HepG2 (cell line): Measurements from ENCODE around the gene U2AF1L4. TPM values are rescaled to one million over a fixed set of nuclear protein-coding genes. Genes with fewer than 3 reads are reported as not detected.

Experiments used
- ATAC-seq: fragments of 200-7000 bp; cut with Tn5 transposase; 3 replicates; pipeline ENCODE4 v1.9.1; 2020; ENCODE audit warnings: mild to moderate bottlenecking, moderate library complexity
- BruUV-seq: library from RNA; stranded (reverse); fragments of 400-500 nt; replicated peaks from 2 replicates; lab custom pipeline; 2021; lab: Mats Ljungman, UMichigan
- CTCF ChIA-PET: fragments of 300-600 bp; formaldehyde crosslinking; extraction: SDS; loops from one replicate; lab custom pipeline; 2021; ENCODE audit warnings: low total read pairs, inconsistent platforms, low intra/inter-chr PET ratio; lab: Yijun Ruan, JAX
- POLR2A ChIA-PET: fragments of 350-600 bp; sonication (Branson Sonifier 250); formaldehyde crosslinking; loops from one replicate; lab custom pipeline; 2020; ENCODE audit warnings: antibody characterized with exemption, inconsistent platforms; lab: Yijun Ruan, JAX
- DNase-seq: peaks from one replicate; pipeline ENCODE4 v3.0.0-alpha.2; 2015; ENCODE audit warnings: low spot score
- FAIRE-seq: peaks from 3 replicates; lab custom pipeline; 2011; peaks lifted over from hg19 to GRCh38; lab: Jason Lieb, UNC
- H2AFZ ChIP-seq: one replicate; pipeline ENCODE4 v1.6.1; 2011; ENCODE audit warnings: low read length, inconsistent platforms
- H3K27ac ChIP-seq: fragments of 300-600 bp; 3 replicates; pipeline ENCODE4 v1.8.0; 2011; ENCODE audit warnings: mixed run types, mild to moderate bottlenecking, mixed read lengths, low read length, inconsistent platforms; ENCODE audit not compliant: insufficient read depth; ENCODE audit errors: extremely low read length
- H3K27me3 ChIP-seq, 2 experiments: fragments of 200-600 bp in 1 of 2; 2 replicates in 1 of 2; 3 replicates in 1 of 2; pipeline versions ENCODE4 v1.6.0 to v1.8.0; 2011; ENCODE audit warnings: low read length in 2 of 2, mild to moderate bottlenecking in 2 of 2, moderate library complexity in 2 of 2, inconsistent platforms in 1 of 2; ENCODE audit not compliant: insufficient read depth in 2 of 2, control insufficient read depth in 1 of 2
- H3K36me3 ChIP-seq, 2 experiments: fragments of 200-600 bp in 1 of 2; replicated peaks in 1 of 2; 2 replicates in 1 of 2; 3 replicates in 1 of 2; pipeline versions ENCODE4 v1.5.1 to v1.8.0; 2011; ENCODE audit warnings: low read length in 2 of 2, inconsistent platforms in 1 of 2; ENCODE audit not compliant: insufficient read depth in 2 of 2, control insufficient read depth in 1 of 2
- H3K4me1 ChIP-seq: 2 replicates; pipeline ENCODE4 v1.5.1; 2012; ENCODE audit warnings: low read length, inconsistent platforms; ENCODE audit not compliant: insufficient read depth
- H3K4me2 ChIP-seq: 2 replicates; pipeline ENCODE4 v1.6.0; 2011; ENCODE audit warnings: low read depth, low read length, inconsistent platforms
- H3K4me3 ChIP-seq, 3 experiments: fragments of 200-600 bp in 1 of 3; sonication (generic), shearing (Covaris generic) in 1 of 3; replicated peaks in 1 of 3; 2 replicates each; pipeline ENCODE4 v1.5.1; 2011 to 2016; ENCODE audit warnings: low read length in 3 of 3, inconsistent platforms in 2 of 3, low read depth in 2 of 3, mild to moderate bottlenecking in 2 of 3, control low read depth in 1 of 3, mixed read lengths in 1 of 3; ENCODE audit not compliant: insufficient read depth in 1 of 3
- H3K79me2 ChIP-seq: one replicate; pipeline ENCODE4 v1.6.1; 2011; ENCODE audit warnings: low read length, inconsistent platforms; ENCODE audit not compliant: insufficient read depth
- H3K9ac ChIP-seq: 2 replicates; pipeline ENCODE4 v1.6.0; 2011; ENCODE audit warnings: mild to moderate bottlenecking, low read depth, low read length, inconsistent platforms; ENCODE audit not compliant: insufficient read depth
- H3K9me3 ChIP-seq: 2 replicates; pipeline ENCODE4 v1.5.1; 2012; ENCODE audit warnings: mild to moderate bottlenecking, low read length
- H4K20me1 ChIP-seq: 2 replicates; pipeline ENCODE4 v1.6.0; 2011; ENCODE audit warnings: inconsistent platforms, mild to moderate bottlenecking, low read length, moderate library complexity; ENCODE audit not compliant: insufficient read depth
- ISX ChIP-seq: sonication (generic); formaldehyde crosslinking; conservative IDR thresholded peaks from 2 replicates; pipeline ENCODE4 v1.5.0; 2020; ENCODE audit warnings: missing genetic modification reagents
- NFYB ChIP-seq: sonication (generic); formaldehyde crosslinking; IDR thresholded peaks from 2 replicates; pipeline ENCODE4 v1.4.0; 2020; ENCODE audit warnings: missing genetic modification reagents
- REST ChIP-seq, 2 experiments: IDR thresholded peaks; 2 replicates each; pipeline ENCODE4 v1.6.1; 2011 to 2012; ENCODE audit warnings: low read length in 2 of 2, borderline replicate concordance in 1 of 2, low read depth in 1 of 2, mild to moderate bottlenecking in 1 of 2, moderate library complexity in 1 of 2
- SIN3B ChIP-seq: fragments of 150-350 bp; IDR thresholded peaks from 2 replicates; pipeline ENCODE4 v1.6.1; 2014; ENCODE audit warnings: low read length
- ZBTB43 ChIP-seq: sonication (generic); formaldehyde crosslinking; conservative IDR thresholded peaks from 2 replicates; pipeline ENCODE4 v1.4.0; 2020; ENCODE audit warnings: missing genetic modification reagents
- ZNF468 ChIP-seq: sonication (generic); formaldehyde crosslinking; IDR thresholded peaks from 2 replicates; pipeline ENCODE4 v1.8.0; 2022; ENCODE audit warnings: mild to moderate bottlenecking, moderate library complexity, missing genetic modification reagents
- ZNF790 ChIP-seq: sonication (generic); formaldehyde crosslinking; IDR thresholded peaks from 2 replicates; pipeline ENCODE4 v1.8.0; 2022; ENCODE audit warnings: missing genetic modification reagents, mild to moderate bottlenecking, borderline replicate concordance
- WGBS: methylation state at CpG from one replicate; pipeline ENCODE4 v1.1.6; 2017; ENCODE audit warnings: low lambda C conversion rate; 5-methylcytosine and 5-hydroxymethylcytosine counted together
- in situ Hi-C: cut with HindIII; loops from 2 replicates; pipeline ENCODE4 v1.10.0; 2017; ENCODE audit warnings: low pct_unique_long_range_greater_than_20kb; ENCODE audit not compliant: extremely low pct_ligation_motif_present
- intact Hi-C: fragments of 100-400 bp; cut with micrococcal nuclease; formaldehyde crosslinking; loops from one replicate; pipeline ENCODE4 v1.10.0; 2022; ENCODE audit not compliant: unreplicated experiment
- polyA plus RNA-seq, 8 experiments: library from polyadenylated mRNA; depleted of rRNA in 3 of 8; stranded (reverse) in 7 of 8; unstranded in 1 of 8; fragments of >200 nt; fragmentation: Illumina TruSeq in 4 of 8; extraction: Trizol in 4 of 8; gene quantifications; 2 replicates each; pipeline versions ENCODE4 v1.2.1 to v1.2.3, GENCODE V29; 2011 to 2016; ENCODE audit warnings: low read depth in 4 of 8, missing spikeins in 1 of 8, mixed read lengths in 1 of 8; ENCODE audit not compliant: insufficient read depth in 1 of 8
- total RNA-seq, 5 experiments: library from RNA; depleted of rRNA; stranded (reverse); fragments of >200 nt; fragmentation: Illumina TruSeq; extraction: Trizol; gene quantifications; 2 replicates each; pipeline ENCODE4 v1.2.3, GENCODE V29; 2016; ENCODE audit warnings: low read depth in 1 of 5
- TF ChIP-seq, protein P1 (sequence below), 2 experiments: fragments of 450-650 bp in 1 of 2; sonication (generic) in 1 of 2; formaldehyde crosslinking in 1 of 2; IDR thresholded peaks; 2 replicates each; pipeline versions ENCODE4 v1.6.1 to v1.8.0; 2016 to 2022; ENCODE audit warnings: antibody characterized with exemption in 1 of 2, mild to moderate bottlenecking in 1 of 2, missing genetic modification reagents in 1 of 2

The U2AF1L4 gene
- total and polyA plus RNA-seq, 2 of the 13 experiments (the other 11 are each of a cell fraction or from before 2014, with no cell fraction given) = 7.9 to 15.4 TPM

GRCh38 chr19:35704218-35704617 lies 41.0 kb downstream of the U2AF1L4 start, which contains the start of gene ZBTB32 (continued):
- TF ChIP-seq REST (IDR thresholded peaks at IDR 0.05; ENCODE audit: borderline replicate concordance in 1 of 2, low read depth in 1 of 2, low read length in 2 of 2) (peak; percentile 39 to 77), ISX (CRISPR knock-in tag) (no peak), ZNF468 (no peak), ZNF790 (no peak)

GRCh38 chr19:35703343-35703742 lies 41.9 kb downstream of the U2AF1L4 start:
- Histone ChIP-seq H3K27ac (no peak overlapping the region), H3K79me2 (no peaks in the 10 kb centered on the region), H3K4me3 (peak overlapping the region in 1 of 3 experiments; percentile 77; a peak in 1 of 6 replicates), H3K4me2 (peak overlapping the region; percentile 92; the same call in 1 of the 2 replicates), H3K27me3 (no peaks in the 10 kb centered on the region; a peak in 1 of 5 replicates), H2AFZ (no peak overlapping the region), H3K9ac (no peak overlapping the region), H3K4me1 (peaks cover 24% of the 10 kb centered on the region), H3K9me3 (no peaks in the 10 kb centered on the region), H4K20me1 (no peaks in the 10 kb centered on the region), H3K36me3 (no peaks in the 10 kb centered on the region)
- ChIA-PET POLR2A (interaction anchor here (0.5 to 2.4 kb wide), 9 partner anchors 11 to 193 kb away, joined by 3 to 23 read pairs (median 4); partner anchors contain the start of genes COX6B1 and LIN37), CTCF (no interaction called here)
- DNase-seq = no peak
- no peak for ATAC-seq
- no TSS peak for BruUV-seq
- intact Hi-C loops = no loop called here
- FAIRE-seq = no peak
- in situ Hi-C loops = no loop called here
- 23% methylated on average over 9 of the region's 9 CpGs for WGBS
- TF ChIP-seq NFYB (CRISPR knock-in tag) (peak; percentile 59), ZBTB43 (CRISPR knock-in tag) (no peak), SIN3B (no peak)
- TF ChIP-seq, protein P1, sequence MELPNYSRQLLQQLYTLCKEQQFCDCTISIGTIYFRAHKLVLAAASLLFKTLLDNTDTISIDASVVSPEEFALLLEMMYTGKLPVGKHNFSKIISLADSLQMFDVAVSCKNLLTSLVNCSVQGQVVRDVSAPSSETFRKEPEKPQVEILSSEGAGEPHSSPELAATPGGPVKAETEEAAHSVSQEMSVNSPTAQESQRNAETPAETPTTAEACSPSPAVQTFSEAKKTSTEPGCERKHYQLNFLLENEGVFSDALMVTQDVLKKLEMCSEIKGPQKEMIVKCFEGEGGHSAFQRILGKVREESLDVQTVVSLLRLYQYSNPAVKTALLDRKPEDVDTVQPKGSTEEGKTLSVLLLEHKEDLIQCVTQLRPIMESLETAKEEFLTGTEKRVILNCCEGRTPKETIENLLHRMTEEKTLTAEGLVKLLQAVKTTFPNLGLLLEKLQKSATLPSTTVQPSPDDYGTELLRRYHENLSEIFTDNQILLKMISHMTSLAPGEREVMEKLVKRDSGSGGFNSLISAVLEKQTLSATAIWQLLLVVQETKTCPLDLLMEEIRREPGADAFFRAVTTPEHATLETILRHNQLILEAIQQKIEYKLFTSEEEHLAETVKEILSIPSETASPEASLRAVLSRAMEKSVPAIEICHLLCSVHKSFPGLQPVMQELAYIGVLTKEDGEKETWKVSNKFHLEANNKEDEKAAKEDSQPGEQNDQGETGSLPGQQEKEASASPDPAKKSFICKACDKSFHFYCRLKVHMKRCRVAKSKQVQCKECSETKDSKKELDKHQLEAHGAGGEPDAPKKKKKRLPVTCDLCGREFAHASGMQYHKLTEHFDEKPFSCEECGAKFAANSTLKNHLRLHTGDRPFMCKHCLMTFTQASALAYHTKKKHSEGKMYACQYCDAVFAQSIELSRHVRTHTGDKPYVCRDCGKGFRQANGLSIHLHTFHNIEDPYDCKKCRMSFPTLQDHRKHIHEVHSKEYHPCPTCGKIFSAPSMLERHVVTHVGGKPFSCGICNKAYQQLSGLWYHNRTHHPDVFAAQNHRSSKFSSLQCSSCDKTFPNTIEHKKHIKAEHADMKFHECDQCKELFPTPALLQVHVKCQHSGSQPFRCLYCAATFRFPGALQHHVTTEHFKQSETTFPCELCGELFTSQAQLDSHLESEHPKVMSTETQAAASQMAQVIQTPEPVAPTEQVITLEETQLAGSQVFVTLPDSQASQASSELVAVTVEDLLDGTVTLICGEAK (IDR thresholded peaks at IDR 0.05) = no peak
- TF ChIP-seq, protein P1 (CRISPR knock-in tag; IDR thresholded peaks at IDR 0.05) = no peak
